Adrenal gland (tissue), 12 donors: ENCODE measurements around the gene ABCD3. TPM values are rescaled to one million over a fixed set of nuclear protein-coding genes. Genes with fewer than 3 reads are reported as not detected.

Source experiments
- DNase-seq, 7 donors: peaks; one replicate each; pipeline ENCODE4 v3.0.0-alpha.2; 2019 to 2020
- H3K27ac ChIP-seq, 5 donors: fragments of 200-600 bp; sonication (generic) in 4 of 5; 1 replicate in 3 of 5; 2 replicates in 2 of 5; pipeline versions ENCODE4 v1.5.1 to v1.8.0; 2016 to 2020; ENCODE audit warnings: mild to moderate bottlenecking in 1 of 5
- H3K27me3 ChIP-seq: fragments of 200-600 bp; 2 replicates; pipeline ENCODE4 v1.8.0; 2021
- H3K36me3 ChIP-seq, 2 donors: fragments of 200-600 bp; replicated peaks in 1 of 2; 1 replicate in 1 of 2; 2 replicates in 1 of 2; pipeline versions ENCODE4 v1.5.1 to v1.8.0; 2018 to 2022
- H3K4me1 ChIP-seq, 2 donors: fragments of 200-600 bp; replicated peaks in 1 of 2; 1 replicate in 1 of 2; 2 replicates in 1 of 2; pipeline versions ENCODE4 v1.5.1 to v1.8.0; 2018 to 2021
- H3K4me3 ChIP-seq, 4 donors: fragments of 200-600 bp; sonication (generic) in 3 of 4; one replicate each; pipeline ENCODE4 v1.5.1; 2016 to 2018
- H3K9me3 ChIP-seq, 3 donors: fragments of 200-600 bp; sonication (generic) in 1 of 3; replicated peaks in 1 of 3; 1 replicate in 2 of 3; 2 replicates in 1 of 3; pipeline versions ENCODE4 v1.5.1 to v1.8.0; 2016 to 2021
- POLR2A ChIP-seq, 2 donors: fragments of 450-650 bp; IDR thresholded peaks; one replicate each; pipeline ENCODE4 v1.6.1; 2017; ENCODE audit warnings: antibody characterized with exemption in 2 of 2, mild to moderate bottlenecking in 2 of 2, moderate library complexity in 1 of 2
- WGBS, 4 donors: extraction: QIAGEN DNeasy Blood & Tissue Kit in 2 of 4; methylation state at CpG; one replicate each; pipeline versions ENCODE4 v1.1.5 to v1.1.7; 2013 to 2017; 5-methylcytosine and 5-hydroxymethylcytosine counted together
- intact Hi-C, 2 donors: fragments of 100-400 bp; cut with DNase I; formaldehyde crosslinking; loops; one replicate each; pipeline versions ENCODE4 v1.14.1 to v1.15.0; 2022 to 2023
- polyA plus RNA-seq, 3 donors: library from polyadenylated mRNA; stranded (reverse); fragments of 200-250 nt in 2 of 3; fragments of 350-450 nt in 1 of 3; fragmentation: Illumina TruSeq in 1 of 3; extraction: RNeasy Lipid Tissue Mini Kit (QIAGEN cat#74804) in 1 of 3; gene quantifications; one replicate each; pipeline ENCODE4 v1.2.3, GENCODE V29; 2013 to 2014
- total RNA-seq, 9 donors: library from RNA; depleted of rRNA in 4 of 9; stranded (reverse); fragments of >200 nt in 4 of 9; fragments of 120-200 nt in 1 of 9; fragmentation: NEBNext Ultra II Directional in 1 of 9; extraction: Animal tissue kit (Norgen Biotek cat#: 25700) in 1 of 9; gene quantifications; one replicate each; pipeline versions ENCODE4 v1.1.0 to v1.2.4, GENCODE V29; 2013 to 2023
- TF ChIP-seq, protein P1 (sequence below), 6 experiments: fragments of 450-650 bp in 4 of 6; fragments of 200-600 bp in 2 of 6; sonication (generic) in 1 of 6; IDR thresholded peaks; 1 replicate in 5 of 6; 2 replicates in 1 of 6; pipeline versions ENCODE4 v1.5.1 to v1.8.0; 2016 to 2021; ENCODE audit warnings: antibody characterized with exemption in 6 of 6, mild to moderate bottlenecking in 2 of 6, moderate library complexity in 1 of 6
- donor health status: healthy with polysubstance abuse.
- donor health status: Bipolar disorder and iron deficiency.
- donor health status: DM: yes; HTN: yes; CAD: no.
- donor health status: DM: no; HTN: no; CAD: no.
- donor health status: DM: no; HTN: no; CAD: no.
- donor health status: DM: yes; HTN: yes; CAD: no.

The ABCD3 gene
- total and polyA plus RNA-seq, 12 donors, result 11.2 to 69.6 (median 37.1) TPM

DNA sequence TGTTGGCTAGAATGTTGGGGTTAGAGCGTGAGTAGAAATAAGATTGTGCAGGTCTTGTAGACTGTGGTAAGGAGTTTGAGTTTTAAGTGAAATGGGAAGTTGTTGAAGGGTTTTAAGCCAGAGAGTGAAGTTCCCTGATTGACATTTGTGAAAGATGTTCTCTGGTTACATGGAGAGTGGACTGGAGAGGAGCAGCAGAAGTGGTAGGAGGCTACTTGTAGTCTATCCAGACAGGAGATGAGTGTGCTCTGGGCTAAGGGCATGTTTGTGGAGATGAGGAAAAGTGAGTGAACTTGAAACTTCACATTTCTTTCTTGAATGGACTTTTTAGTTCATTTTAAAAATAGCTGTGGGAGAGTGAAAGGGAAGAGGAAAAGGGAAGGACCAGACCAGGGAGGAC lies 86.4 kb downstream of the ABCD3 start:
- TF ChIP-seq, protein P1, sequence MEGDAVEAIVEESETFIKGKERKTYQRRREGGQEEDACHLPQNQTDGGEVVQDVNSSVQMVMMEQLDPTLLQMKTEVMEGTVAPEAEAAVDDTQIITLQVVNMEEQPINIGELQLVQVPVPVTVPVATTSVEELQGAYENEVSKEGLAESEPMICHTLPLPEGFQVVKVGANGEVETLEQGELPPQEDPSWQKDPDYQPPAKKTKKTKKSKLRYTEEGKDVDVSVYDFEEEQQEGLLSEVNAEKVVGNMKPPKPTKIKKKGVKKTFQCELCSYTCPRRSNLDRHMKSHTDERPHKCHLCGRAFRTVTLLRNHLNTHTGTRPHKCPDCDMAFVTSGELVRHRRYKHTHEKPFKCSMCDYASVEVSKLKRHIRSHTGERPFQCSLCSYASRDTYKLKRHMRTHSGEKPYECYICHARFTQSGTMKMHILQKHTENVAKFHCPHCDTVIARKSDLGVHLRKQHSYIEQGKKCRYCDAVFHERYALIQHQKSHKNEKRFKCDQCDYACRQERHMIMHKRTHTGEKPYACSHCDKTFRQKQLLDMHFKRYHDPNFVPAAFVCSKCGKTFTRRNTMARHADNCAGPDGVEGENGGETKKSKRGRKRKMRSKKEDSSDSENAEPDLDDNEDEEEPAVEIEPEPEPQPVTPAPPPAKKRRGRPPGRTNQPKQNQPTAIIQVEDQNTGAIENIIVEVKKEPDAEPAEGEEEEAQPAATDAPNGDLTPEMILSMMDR (IDR thresholded peaks at IDR 0.05), result no peak
- TF ChIP-seq POLR2A (IDR thresholded peaks at IDR 0.05), result no peak
- Histone ChIP-seq H3K36me3 (peaks cover 0 to 15% of the 10 kb centered on the region in 2 donors), H3K4me3 (no peak overlapping the region), H3K9me3 (no peaks in the 10 kb centered on the region), H3K4me1 (peaks cover 0 to 7% of the 10 kb centered on the region in 2 donors), H3K27ac (no peak overlapping the region), H3K27me3 (no peaks in the 10 kb centered on the region)
- intact Hi-C loops, result no loop called here
- WGBS, 4 donors, result 86 to 95% (median 88%) methylated on average over 1 of the region's 1 CpG
- no peak for DNase-seq

GRCh38 chr1:94512816-94513215 lies 94.6 kb downstream of the ABCD3 start:
- Histone ChIP-seq H3K9me3 (no peaks in the 10 kb centered on the region), H3K4me3 (no peak overlapping the region), H3K27me3 (no peaks in the 10 kb centered on the region), H3K27ac (no peak overlapping the region), H3K36me3 (no peaks in the 10 kb centered on the region), H3K4me1 (no peaks in the 10 kb centered on the region)
- no peak for DNase-seq
- TF ChIP-seq POLR2A (IDR thresholded peaks at IDR 0.05), result no peak
- TF ChIP-seq, protein P1 (IDR thresholded peaks at IDR 0.05), result no peak
- intact Hi-C loops, result no loop called here
- 96 to 100% (median 99%) methylated on average over 2 of the region's 2 CpGs for WGBS, 4 donors

GRCh38 chr1:94514095-94514727 lies 96.0 kb downstream of the ABCD3 start:
- Histone ChIP-seq H3K27me3 (no peaks in the 10 kb centered on the region), H3K4me1 (no peaks in the 10 kb centered on the region), H3K27ac (no peak overlapping the region), H3K9me3 (no peaks in the 10 kb centered on the region), H3K4me3 (no peak overlapping the region), H3K36me3 (no peaks in the 10 kb centered on the region)
- intact Hi-C loops, result no loop called here
- DNase-seq, result peak in 5 of 7 donors; percentile 29 to 42 (median 40)
- WGBS, 4 donors, result 65 to 78% (median 73%) methylated on average over 2 of the region's 2 CpGs
- TF ChIP-seq, protein P1 (IDR thresholded peaks at IDR 0.05), result peak; percentile 32 to 67 (median 58)
- no peak for TF ChIP-seq POLR2A (IDR thresholded peaks at IDR 0.05)

DNA sequence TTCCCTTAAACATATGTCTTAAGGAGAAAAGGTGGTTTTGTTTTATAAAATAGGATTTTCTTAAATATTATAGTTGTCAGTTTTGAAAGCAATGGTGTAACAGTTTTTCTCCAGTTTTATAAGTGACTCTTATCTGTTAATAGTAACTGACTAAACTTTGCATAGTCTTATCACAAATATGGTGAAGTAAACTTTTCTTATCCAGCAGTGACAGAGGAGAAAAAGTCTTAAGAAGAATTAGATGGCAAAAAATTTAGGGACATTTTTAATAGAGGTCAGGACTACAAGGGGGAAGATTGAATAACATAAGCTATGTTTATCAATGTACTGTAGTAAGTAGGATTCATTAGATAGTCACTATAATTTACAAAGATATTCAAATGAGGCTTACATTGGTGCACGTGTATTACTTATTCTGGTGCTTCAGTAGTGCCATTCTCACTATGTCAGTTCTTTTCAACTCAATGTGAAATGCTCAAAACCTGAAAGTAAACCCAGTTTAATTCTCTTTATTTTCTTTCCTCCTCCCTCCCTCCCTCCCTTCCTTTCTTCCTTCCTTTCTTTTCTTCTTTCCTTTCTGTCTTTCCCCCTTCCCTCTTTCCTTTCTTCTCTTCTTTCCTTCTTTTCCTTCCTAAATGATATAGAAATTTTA lies 97.2 kb downstream of the ABCD3 start:
- Histone ChIP-seq H3K36me3 (no peaks in the 10 kb centered on the region), H3K4me3 (no peak overlapping the region), H3K4me1 (no peaks in the 10 kb centered on the region), H3K9me3 (no peaks in the 10 kb centered on the region), H3K27me3 (no peaks in the 10 kb centered on the region), H3K27ac (no peak overlapping the region)
- TF ChIP-seq, protein P1 (IDR thresholded peaks at IDR 0.05), result no peak
- TF ChIP-seq POLR2A (IDR thresholded peaks at IDR 0.05), result no peak
- WGBS, 4 donors, result 55 to 100% (median 88%) methylated on average over 1 of the region's 1 CpG
- intact Hi-C loops, result no loop called here
- DNase-seq, result no peak
